SKM-1 treated with dmso at 0.1 percent for 144 hours (cell line): ENCODE data around the gene AHI1.
A peak's percentile ranks its signal among the peaks of the same experiment; 100 is the strongest.
"Not testable (repeated sequence)": the region's sequence is repeated elsewhere in the genome, so short reads cannot be mapped to it uniquely, and the experiment has no call there.

Experiments
- DNase-seq: peaks from one replicate; lab custom pipeline; 2025; ENCODE audit not compliant: unreplicated experiment; lab: John Stamatoyannopoulos, UW

The AHI1 gene

GRCh38 chr6:135397172-135397952 lies 100.2 kb downstream of the AHI1 start:
- peak; percentile 55 for DNase-seq

GRCh38 chr6:135395136-135395535 lies 102.4 kb downstream of the AHI1 start:
- DNase-seq: no peak

- no peak for DNase-seq
Measured at GRCh38 chr6:135393289-135393688, 104.3 kb downstream of the AHI1 start.

- no peak for DNase-seq
Measured at GRCh38 chr6:135390458-135390857, 107.1 kb downstream of the AHI1 start.

GRCh38 chr6:135385299-135385698 lies 112.2 kb downstream of the AHI1 start:
- no peak for DNase-seq

GRCh38 chr6:135383766-135384165 lies 113.8 kb downstream of the AHI1 start:
- DNase-seq: no peak

- DNase-seq: no peak
Measured at GRCh38 chr6:135383301-135383700, 114.2 kb downstream of the AHI1 start.

- no peak for DNase-seq
Measured at GRCh38 chr6:135382182-135382628, 115.3 kb downstream of the AHI1 start.

GRCh38 chr6:135380793-135381192 lies 116.7 kb downstream of the AHI1 start:
- DNase-seq: no peak

- DNase-seq: no peak
Measured at GRCh38 chr6:135379647-135380046, 117.9 kb downstream of the AHI1 start.

- DNase-seq: no peak
Measured at GRCh38 chr6:135372758-135373157, 124.8 kb downstream of the AHI1 start.

- not testable (repeated sequence) for DNase-seq
Measured at GRCh38 chr6:135363622-135364021, 133.9 kb downstream of the AHI1 start.

GRCh38 chr6:135362124-135362523 lies 135.4 kb downstream of the AHI1 start:
- DNase-seq: no peak

- DNase-seq: no peak
Measured at GRCh38 chr6:135360222-135360621, 137.3 kb downstream of the AHI1 start.

- DNase-seq: no peak
Measured at GRCh38 chr6:135358985-135359384, 138.6 kb downstream of the AHI1 start.

GRCh38 chr6:135358251-135358821 lies 139.2 kb downstream of the AHI1 start:
- no peak for DNase-seq

GRCh38 chr6:135354407-135354806 lies 143.1 kb downstream of the AHI1 start:
- no peak for DNase-seq

GRCh38 chr6:135353113-135353512 lies 144.4 kb downstream of the AHI1 start:
- no peak for DNase-seq

GRCh38 chr6:135351635-135352034 lies 145.9 kb downstream of the AHI1 start:
- DNase-seq: no peak

- no peak for DNase-seq
Measured at GRCh38 chr6:135347887-135348286, 149.7 kb downstream of the AHI1 start.

GRCh38 chr6:135346747-135347146 lies 150.8 kb downstream of the AHI1 start:
- no peak for DNase-seq

- DNase-seq: no peak
Measured at GRCh38 chr6:135344526-135344925, 153.0 kb downstream of the AHI1 start.

GRCh38 chr6:135339920-135340319 lies 157.6 kb downstream of the AHI1 start:
- DNase-seq: not testable (repeated sequence)
